Measurements from ENCODE around the gene CPS1. TPM values are rescaled to one million over a fixed set of nuclear protein-coding genes. Genes with fewer than 3 reads are reported as not detected.

The CPS1 gene
- total RNA-seq, 2 experiments from 2014 or later = 2.6 to 3.2 TPM

DNA sequence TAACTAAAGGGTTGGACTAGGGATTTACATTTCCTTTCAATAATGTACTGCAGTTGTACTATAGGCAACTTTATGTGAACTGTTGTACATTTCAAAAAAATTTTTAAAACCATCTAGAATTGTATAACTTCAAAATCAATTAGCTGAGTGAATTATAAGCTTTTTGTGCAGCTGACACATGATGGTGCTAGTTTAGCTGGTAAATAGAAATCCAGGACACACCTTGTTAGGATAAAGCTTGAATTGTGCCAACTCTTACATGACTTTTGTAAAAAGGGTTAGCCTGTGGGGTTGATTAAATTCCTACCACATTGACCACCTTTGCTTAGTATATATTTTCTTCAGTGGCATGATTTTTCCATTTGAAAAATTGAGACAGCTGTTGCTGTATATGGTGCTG, 104.4 kb downstream of the CPS1 start:
- Mint-ChIP-seq H3K36me3 (ENCODE audit: low read depth) (no peaks in the 10 kb centered on the region), H3K27ac (no peak overlapping the region), H3K9me3 (peaks cover 7% of the 10 kb centered on the region), H3K4me3 (no peak overlapping the region), H3K27me3 (no peaks in the 10 kb centered on the region), H3K4me1 (ENCODE audit: low read depth) (no peaks in the 10 kb centered on the region)
- TF ChIP-seq, protein P1, sequence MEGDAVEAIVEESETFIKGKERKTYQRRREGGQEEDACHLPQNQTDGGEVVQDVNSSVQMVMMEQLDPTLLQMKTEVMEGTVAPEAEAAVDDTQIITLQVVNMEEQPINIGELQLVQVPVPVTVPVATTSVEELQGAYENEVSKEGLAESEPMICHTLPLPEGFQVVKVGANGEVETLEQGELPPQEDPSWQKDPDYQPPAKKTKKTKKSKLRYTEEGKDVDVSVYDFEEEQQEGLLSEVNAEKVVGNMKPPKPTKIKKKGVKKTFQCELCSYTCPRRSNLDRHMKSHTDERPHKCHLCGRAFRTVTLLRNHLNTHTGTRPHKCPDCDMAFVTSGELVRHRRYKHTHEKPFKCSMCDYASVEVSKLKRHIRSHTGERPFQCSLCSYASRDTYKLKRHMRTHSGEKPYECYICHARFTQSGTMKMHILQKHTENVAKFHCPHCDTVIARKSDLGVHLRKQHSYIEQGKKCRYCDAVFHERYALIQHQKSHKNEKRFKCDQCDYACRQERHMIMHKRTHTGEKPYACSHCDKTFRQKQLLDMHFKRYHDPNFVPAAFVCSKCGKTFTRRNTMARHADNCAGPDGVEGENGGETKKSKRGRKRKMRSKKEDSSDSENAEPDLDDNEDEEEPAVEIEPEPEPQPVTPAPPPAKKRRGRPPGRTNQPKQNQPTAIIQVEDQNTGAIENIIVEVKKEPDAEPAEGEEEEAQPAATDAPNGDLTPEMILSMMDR (IDR thresholded peaks at IDR 0.05) = no peak
- CTCF ChIA-PET = no interaction called here
- intact Hi-C loops (cut with micrococcal nuclease) = no loop called here
- POLR2A ChIA-PET = no interaction called here
- no peak for ATAC-seq
- DNase-seq = no peak

- Mint-ChIP-seq H3K4me3 (no peak overlapping the region), H3K27ac (no peak overlapping the region), H3K36me3 (ENCODE audit: low read depth) (no peaks in the 10 kb centered on the region), H3K4me1 (ENCODE audit: low read depth) (no peaks in the 10 kb centered on the region), H3K9me3 (peaks cover 7% of the 10 kb centered on the region), H3K27me3 (no peaks in the 10 kb centered on the region)
- ATAC-seq = no peak
- no peak for DNase-seq
- TF ChIP-seq, protein P1 (IDR thresholded peaks at IDR 0.05) = no peak
- CTCF ChIA-PET = interaction anchor here (0.7 to 1.3 kb wide), 2 partner anchors 84 to 373 kb away, joined by 3 read pairs; no protein-coding TSS in a partner anchor
- intact Hi-C loops (cut with micrococcal nuclease) = no loop called here
- POLR2A ChIA-PET = no interaction called here
Measured at GRCh38 chr2:210662560-210662959, 106.2 kb downstream of the CPS1 start.

DNA sequence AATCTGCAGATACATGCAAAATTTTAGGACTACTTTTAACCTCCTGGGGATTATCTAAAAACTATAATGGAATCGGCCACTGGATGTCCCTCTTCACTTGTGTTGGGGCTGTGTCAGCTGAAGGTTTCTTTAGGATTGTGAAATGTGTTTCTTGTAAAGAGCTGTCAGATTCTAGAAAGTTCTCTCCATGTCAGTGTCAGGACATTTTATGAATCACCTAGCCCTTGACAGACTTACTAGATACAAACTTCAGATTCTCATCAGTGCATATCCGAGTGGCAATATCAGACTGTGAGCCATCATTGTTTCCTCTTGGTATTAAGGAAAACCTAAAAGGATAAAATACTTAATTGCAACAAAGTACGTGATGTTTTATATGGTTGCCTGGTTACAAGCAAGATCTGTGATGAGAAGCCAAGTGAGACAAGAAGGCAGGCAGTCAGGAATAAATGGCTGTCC, 107.3 kb downstream of the CPS1 start:
- TF ChIP-seq, protein P1 (IDR thresholded peaks at IDR 0.05) = no peak
- H3K9me3 Mint-ChIP-seq = peaks cover 7% of the 10 kb centered on the region
- no peaks in the 10 kb centered on the region for H3K36me3 Mint-ChIP-seq (ENCODE audit: low read depth)
- intact Hi-C loops (cut with micrococcal nuclease) = no loop called here
- DNase-seq = no peak
- no peak overlapping the region for H3K4me3 Mint-ChIP-seq
- POLR2A ChIA-PET = no interaction called here
- no peaks in the 10 kb centered on the region for H3K27me3 Mint-ChIP-seq
- no peaks in the 10 kb centered on the region for H3K4me1 Mint-ChIP-seq (ENCODE audit: low read depth)
- CTCF ChIA-PET = no interaction called here
- no peak for ATAC-seq
- no peak overlapping the region for H3K27ac Mint-ChIP-seq

- TF ChIP-seq, protein P1 (IDR thresholded peaks at IDR 0.05) = no peak
- Mint-ChIP-seq H3K27me3 (no peaks in the 10 kb centered on the region), H3K9me3 (no peaks in the 10 kb centered on the region), H3K4me3 (no peak overlapping the region), H3K4me1 (ENCODE audit: low read depth) (no peaks in the 10 kb centered on the region), H3K36me3 (ENCODE audit: low read depth) (no peaks in the 10 kb centered on the region), H3K27ac (no peak overlapping the region)
- ATAC-seq (no peak), DNase-seq (no peak)
- POLR2A ChIA-PET = no interaction called here
- CTCF ChIA-PET = no interaction called here
- intact Hi-C loops (cut with micrococcal nuclease) = no loop called here
Measured at GRCh38 chr2:210667711-210668110, 111.3 kb downstream of the CPS1 start.

GRCh38 chr2:210671065-210671464, 114.7 kb downstream of the CPS1 start:
- ChIA-PET CTCF (no interaction called here), POLR2A (no interaction called here)
- no peaks in the 10 kb centered on the region for H3K36me3 Mint-ChIP-seq (ENCODE audit: low read depth)
- TF ChIP-seq, protein P1 (IDR thresholded peaks at IDR 0.05) = no peak
- ATAC-seq (no peak), DNase-seq (no peak)
- H3K4me1 Mint-ChIP-seq (ENCODE audit: low read depth) = no peaks in the 10 kb centered on the region
- intact Hi-C loops (cut with micrococcal nuclease) = no loop called here
- no peaks in the 10 kb centered on the region for H3K27me3 Mint-ChIP-seq
- no peaks in the 10 kb centered on the region for H3K9me3 Mint-ChIP-seq
- no peak overlapping the region for H3K27ac Mint-ChIP-seq
- no peak overlapping the region for H3K4me3 Mint-ChIP-seq
